T47D (cell line): ENCODE measurements around the gene ANAPC15.

Source experiments
- DNase-seq, 2 experiments: peaks; one replicate each; pipeline versions ENCODE4 v3.0.0 to v3.0.0-alpha.2; 2011 to 2012; ENCODE audit warnings: low read depth in 1 of 2, low spot score in 1 of 2
- JUND ChIP-seq: IDR thresholded peaks from 2 replicates; pipeline ENCODE4 v1.6.1; 2012; ENCODE audit warnings: low read depth
- in situ Hi-C: cut with HindIII; loops from 2 replicates; pipeline ENCODE4 v1.10.0; 2016; ENCODE audit warnings: low sequenced_read_pairs, low pct_unique_long_range_greater_than_20kb

The ANAPC15 gene

GRCh38 chr11:72116019-72116755 is 3.7 kb upstream of the ANAPC15 start:
- in situ Hi-C loops = no loop called here
- DNase-seq = no peak
- no peak for TF ChIP-seq JUND

GRCh38 chr11:72114570-72114969 is 2.1 kb upstream of the ANAPC15 start:
- in situ Hi-C loops = no loop called here
- no peak for TF ChIP-seq JUND
- no peak for DNase-seq

GRCh38 chr11:72112978-72113808 is 698 bp upstream of the ANAPC15 start:
- in situ Hi-C loops = no loop called here

GRCh38 chr11:72111300-72112142 is 974 bp downstream of the ANAPC15 start:
- DNase-seq = no peak
- in situ Hi-C loops = no loop called here
- TF ChIP-seq JUND = no peak

More at GRCh38 chr11:72112978-72113808, 698 bp upstream of the ANAPC15 start:
- TF ChIP-seq JUND = no peak
- no peak for DNase-seq

- no peak for DNase-seq
- no peak for TF ChIP-seq JUND
- in situ Hi-C loops = no loop called here
Observed at GRCh38 chr11:72105888-72106287, 6.6 kb downstream of the ANAPC15 start, which contains the start of gene TOMT. TSS of gene TOMT (plus strand) at chr11:72105924. CDS start at chr11:72105952, 28 bp downstream.

GRCh38 chr11:72103754-72104167 is 8.7 kb downstream of the ANAPC15 start:
- TF ChIP-seq JUND = no peak

GRCh38 chr11:72102946-72103753 is 9.3 kb downstream of the ANAPC15 start, which contains the start of gene LAMTOR1:
TSS of gene LAMTOR1 (minus strand) at chr11:72103297. CDS start at chr11:72103224, 73 bp downstream.
- DNase-seq = peak; percentile 88 to 100
- in situ Hi-C loops = no loop called here
- TF ChIP-seq JUND = no peak

More at GRCh38 chr11:72103754-72104167, 8.7 kb downstream of the ANAPC15 start:
- in situ Hi-C loops = no loop called here
- no peak for DNase-seq

GRCh38 chr11:72102631-72102945 is 9.9 kb downstream of the ANAPC15 start:
- no peak for TF ChIP-seq JUND
- in situ Hi-C loops = no loop called here
- DNase-seq = no peak

GRCh38 chr11:72102162-72102561 is 10.3 kb downstream of the ANAPC15 start:
- no peak for DNase-seq
- no peak for TF ChIP-seq JUND
- in situ Hi-C loops = no loop called here

- DNase-seq = no peak
- no peak for TF ChIP-seq JUND
- in situ Hi-C loops = no loop called here
Observed at GRCh38 chr11:72100462-72100861, 12.0 kb downstream of the ANAPC15 start.

- TF ChIP-seq JUND = no peak
- DNase-seq = no peak
- in situ Hi-C loops = no loop called here
Observed at GRCh38 chr11:72100009-72100408, 12.5 kb downstream of the ANAPC15 start.

GRCh38 chr11:72098741-72099140 is 13.8 kb downstream of the ANAPC15 start:
- DNase-seq = no peak
- in situ Hi-C loops = no loop called here
- TF ChIP-seq JUND = no peak
